Measurements from ENCODE around the gene RYR1.

GRCh38 chr19:38449518-38449917 lies 16.0 kb downstream of the RYR1 start:
- TF ChIP-seq EZH2phosphoT487 (IDR thresholded peaks at IDR 0.05; ENCODE audit: insufficient read depth, low read depth): no peak
- TF ChIP-seq EZH2 (IDR thresholded peaks at IDR 0.05; ENCODE audit: insufficient read depth, poor library complexity, severe bottlenecking): no peak

Data from GM23248 (cell line).